GM18909 (cell line): ENCODE measurements around the gene GAS7.

Experiments
- ATAC-seq: cut with Tn5 transposase; IDR thresholded peaks from one replicate; pipeline ENCODE4 v1.9.1; 2021; ENCODE audit warnings: mild to moderate bottlenecking; ENCODE audit not compliant: unreplicated experiment, poor library complexity

GAS7 gene

GRCh38 chr17:9959377-9959981 lies 238.9 kb downstream of the GAS7 start:
- ATAC-seq: no peak

DNA sequence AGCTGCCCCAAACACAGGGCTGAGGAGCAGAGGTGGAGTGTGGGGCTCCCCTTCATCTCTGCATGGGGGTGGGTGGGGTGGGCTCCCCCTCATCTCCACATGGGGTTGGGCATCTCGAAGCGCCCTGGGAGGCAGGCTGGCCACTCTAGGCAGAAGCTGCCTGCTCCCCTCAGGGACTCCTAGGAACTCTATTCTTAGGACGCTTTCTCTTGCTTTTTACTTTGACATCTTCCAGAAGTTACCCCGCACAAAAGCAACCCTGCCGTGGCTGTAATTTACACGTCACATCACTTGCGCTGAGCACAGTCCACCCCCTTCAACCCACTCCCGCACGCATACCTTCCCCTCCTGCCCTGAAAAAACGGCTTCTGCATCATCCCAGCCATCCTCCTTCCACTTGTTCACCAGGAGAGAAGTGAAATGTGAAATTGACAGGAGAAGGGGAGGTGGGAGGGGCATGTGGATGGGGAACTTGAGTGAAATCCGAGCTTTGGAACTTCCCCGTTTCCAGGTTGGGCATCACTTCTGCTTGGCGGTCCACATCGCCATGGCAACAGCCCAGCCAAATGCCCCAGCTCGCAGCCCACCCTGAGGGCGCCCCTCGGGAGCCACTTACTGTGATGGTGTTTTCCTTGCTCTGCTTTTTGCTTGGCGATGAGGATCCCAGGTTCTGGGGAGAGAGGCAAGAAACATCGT lies 239.7 kb downstream of the GAS7 start:
- ATAC-seq: no peak

DNA sequence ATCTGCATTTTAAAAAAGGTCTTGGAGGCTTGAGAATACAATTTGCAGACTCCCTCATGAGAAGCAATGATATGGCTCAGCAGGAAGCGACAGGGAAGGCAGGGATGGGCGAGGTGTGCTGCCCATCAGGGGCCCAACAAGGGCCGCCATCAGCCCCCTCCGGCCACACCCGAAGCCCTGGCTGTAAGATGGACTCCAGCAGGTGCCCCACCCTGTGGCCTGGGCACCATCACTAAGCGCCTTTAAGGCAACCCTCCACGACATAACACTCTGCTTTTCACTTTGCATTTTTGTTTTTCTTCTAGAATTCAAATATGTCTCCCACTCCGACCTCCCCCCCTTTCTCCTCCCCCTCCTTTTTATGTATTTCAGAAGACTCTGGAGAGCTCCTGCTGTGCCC lies 241.2 kb downstream of the GAS7 start:
- ATAC-seq: no peak

GRCh38 chr17:9956474-9957131 lies 241.8 kb downstream of the GAS7 start:
- ATAC-seq: no peak

GRCh38 chr17:9953492-9953891 lies 244.9 kb downstream of the GAS7 start:
- no peak for ATAC-seq

DNA sequence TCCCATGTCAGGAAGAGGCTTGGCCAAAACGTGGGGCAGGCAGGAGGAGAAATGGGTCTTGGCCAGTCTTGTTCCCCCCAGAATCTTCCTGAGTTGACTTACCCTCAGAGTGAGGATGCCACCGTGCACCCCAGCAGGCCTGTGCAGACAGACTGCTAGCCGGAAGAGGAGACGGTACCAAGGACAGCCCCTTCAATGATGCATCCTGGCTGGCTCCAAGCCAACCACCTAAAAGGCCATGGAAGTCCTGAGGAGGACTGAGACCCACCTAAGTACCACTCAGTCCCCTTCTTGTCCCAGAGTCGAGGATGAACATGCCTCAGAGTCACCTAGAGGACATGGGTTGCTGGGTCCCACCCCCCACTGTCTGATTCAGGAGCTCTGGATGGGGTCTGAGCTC lies 246.6 kb downstream of the GAS7 start:
- ATAC-seq: no peak

DNA sequence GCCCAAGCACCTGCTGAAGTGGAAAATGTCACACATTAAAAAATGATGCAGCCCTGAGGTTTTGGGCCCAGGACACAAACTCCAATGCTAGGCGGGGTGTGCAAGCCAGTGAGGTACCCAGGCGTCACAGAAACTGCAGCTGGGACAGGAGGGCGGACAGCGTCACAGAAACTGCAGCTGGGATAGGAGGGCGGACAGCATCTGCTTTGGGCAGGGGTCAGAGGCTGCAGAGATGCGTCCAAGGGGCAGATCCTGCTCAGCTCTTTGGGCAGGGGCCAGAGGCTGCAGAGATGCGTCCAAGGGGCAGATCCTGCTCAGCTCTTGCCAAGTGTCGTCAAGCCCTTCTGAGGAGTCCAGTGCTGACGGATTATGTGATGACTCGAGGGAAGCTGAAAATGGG lies 249.5 kb downstream of the GAS7 start:
- ATAC-seq: no peak

DNA sequence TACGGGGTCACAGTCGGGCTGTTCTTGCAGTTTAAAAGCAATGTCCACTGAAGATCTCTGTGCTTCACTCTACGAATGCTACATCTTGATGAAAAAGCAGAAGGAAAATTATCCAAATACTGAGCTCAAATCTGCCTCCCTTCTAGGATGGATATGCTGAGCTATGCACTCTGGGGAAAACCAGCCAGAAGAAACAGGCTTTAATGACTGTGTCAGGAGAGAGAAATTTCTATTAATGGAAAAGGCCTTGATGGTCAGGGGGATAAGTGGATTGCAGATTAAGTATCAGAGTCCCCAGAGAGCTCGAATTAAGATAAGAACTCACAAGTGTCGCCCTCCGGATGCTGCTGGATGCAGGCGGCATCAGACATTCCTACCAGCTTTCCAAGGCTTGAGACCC lies 253.7 kb downstream of the GAS7 start:
- ATAC-seq: no peak

DNA sequence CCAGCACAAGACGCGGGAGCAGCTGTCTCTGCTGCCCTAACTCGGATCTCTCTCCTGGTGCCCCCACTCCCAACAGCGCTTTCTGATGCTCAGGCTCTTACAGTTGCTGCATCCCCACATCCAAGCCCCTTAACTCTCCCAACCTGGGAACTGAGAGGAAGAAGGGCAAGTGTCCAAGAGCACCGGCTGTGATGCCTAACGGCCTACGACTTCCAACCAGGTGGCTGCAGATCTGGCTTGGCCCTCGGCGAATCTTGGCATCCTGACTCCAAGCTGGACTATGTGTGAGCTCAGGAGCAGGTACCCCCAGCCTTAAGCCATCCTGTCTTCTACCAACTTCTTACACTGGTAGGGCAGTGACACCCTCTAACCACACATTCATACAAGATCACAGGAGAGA lies 255.1 kb downstream of the GAS7 start:
- no peak for ATAC-seq

- ATAC-seq: no peak
Measured at GRCh38 chr17:9942885-9943284, 255.5 kb downstream of the GAS7 start.

DNA sequence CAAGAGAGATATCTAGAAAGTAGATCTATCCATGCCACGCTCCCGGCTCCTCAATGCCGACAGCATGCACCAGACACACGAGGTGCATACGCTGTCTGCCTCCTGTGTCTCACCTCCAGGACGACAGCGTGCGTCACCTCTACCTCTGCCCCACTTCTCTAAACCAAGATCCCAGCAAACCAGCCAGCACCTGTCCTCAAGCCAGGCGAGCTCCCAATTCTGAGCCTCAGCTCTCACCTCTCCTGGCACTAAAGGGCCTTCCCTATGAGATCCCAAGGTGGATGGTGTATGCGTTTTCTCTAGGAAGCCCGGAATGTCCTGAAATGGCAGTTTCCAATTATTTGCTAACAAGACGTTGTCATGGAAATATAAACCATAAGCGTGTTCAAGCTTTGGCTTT lies 257.1 kb downstream of the GAS7 start:
- ATAC-seq: no peak

DNA sequence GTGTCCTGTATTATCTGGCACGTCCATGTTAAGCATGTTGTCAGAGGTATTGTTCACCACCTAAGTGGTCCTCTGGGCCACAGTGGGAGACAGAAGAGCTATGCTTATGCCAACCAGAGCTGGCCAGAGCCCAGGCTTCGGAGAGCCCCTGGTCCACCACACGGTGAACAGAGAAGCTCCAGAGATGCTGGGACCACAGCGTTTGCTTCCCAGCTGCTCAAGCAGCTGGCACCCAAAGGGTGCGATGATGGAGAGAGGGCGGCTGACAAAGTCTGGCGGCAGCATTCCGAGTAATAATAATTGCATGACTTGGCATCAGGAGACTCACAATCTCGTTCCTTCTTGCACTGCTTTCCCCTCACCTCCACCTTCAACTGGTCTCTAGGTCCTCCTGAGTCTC lies 257.6 kb downstream of the GAS7 start:
- ATAC-seq: no peak

DNA sequence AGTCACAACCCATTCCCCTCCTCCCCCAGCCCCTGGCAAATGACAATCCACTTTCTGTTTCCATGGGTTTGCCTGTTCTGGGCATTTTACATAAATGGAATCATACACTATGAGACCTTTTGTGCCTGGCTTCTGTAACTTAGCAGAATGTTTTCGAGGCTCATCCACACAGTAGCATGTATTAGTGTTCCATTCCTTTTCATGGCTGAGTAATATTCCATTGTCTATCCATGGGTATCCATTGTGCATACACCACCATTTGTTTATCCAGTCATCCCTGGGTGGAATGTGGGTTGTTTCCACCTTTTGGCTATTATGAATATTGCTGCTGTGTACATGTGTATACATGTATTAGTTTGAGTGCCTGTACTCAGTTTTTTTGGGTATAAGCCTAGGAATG lies 259.6 kb downstream of the GAS7 start:
- no peak for ATAC-seq

GRCh38 chr17:9937901-9938300 lies 260.5 kb downstream of the GAS7 start:
- no peak for ATAC-seq

- no peak for ATAC-seq
Measured at GRCh38 chr17:9937241-9937761, 261.1 kb downstream of the GAS7 start.

DNA sequence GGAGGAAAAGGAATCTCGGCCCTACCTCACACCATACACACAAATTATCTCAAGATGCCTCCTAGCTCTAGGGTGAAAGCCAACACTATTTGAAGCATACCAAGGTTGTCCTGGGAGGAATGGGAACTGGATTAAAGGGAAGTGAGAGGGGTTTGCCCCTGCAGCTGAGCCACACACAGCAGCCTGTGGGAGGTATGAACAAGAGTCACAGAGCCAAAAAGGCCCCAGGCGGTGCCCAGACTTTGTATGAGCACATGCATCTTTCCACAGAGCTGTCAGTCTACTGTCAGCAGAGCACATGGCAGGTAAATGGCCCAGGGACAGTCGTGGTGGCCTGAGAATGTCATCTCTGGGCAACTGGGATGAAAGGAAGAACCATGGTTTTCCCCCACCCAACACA lies 262.3 kb downstream of the GAS7 start:
- ATAC-seq: no peak

DNA sequence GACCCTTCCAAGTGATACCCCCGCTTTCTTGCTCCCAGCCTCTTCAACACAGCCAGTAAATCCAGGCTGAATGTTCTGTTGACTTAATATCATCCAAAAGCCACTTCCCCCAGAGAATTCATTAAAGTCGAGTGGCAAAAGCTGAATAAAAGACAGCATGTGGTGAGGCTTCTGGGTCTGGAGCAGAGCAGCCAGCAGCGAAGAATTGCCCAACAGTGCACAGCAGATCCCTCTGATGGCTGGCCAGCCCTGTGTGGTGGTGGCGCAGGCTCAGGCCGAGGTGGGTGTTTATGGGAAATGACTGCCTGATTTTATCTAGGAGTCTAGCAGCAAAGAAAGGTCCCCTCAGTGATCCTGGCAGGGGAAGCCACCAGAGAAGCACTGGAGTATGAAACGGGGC lies 263.0 kb downstream of the GAS7 start:
- ATAC-seq: no peak

- no peak for ATAC-seq
Measured at GRCh38 chr17:9934331-9934730, 264.1 kb downstream of the GAS7 start.

DNA sequence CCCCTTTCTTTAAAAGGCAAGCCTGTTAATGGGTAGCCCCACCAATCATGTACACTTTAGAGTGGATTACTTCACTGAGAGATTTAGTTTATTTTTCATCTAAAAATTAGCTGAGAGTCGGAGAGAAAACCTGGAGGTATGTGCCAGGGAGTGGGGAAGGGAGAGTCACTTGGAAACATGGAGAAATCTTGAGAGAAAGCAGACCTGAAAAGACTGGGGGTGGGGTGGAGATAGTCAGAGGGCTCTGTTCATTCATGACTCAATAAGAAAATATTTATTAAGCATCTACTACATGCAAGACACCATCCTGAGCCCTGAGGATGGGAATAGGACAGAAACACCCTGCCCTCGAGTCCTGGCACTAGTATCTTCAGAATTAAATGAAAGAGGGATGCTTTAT lies 265.9 kb downstream of the GAS7 start:
- ATAC-seq: no peak

DNA sequence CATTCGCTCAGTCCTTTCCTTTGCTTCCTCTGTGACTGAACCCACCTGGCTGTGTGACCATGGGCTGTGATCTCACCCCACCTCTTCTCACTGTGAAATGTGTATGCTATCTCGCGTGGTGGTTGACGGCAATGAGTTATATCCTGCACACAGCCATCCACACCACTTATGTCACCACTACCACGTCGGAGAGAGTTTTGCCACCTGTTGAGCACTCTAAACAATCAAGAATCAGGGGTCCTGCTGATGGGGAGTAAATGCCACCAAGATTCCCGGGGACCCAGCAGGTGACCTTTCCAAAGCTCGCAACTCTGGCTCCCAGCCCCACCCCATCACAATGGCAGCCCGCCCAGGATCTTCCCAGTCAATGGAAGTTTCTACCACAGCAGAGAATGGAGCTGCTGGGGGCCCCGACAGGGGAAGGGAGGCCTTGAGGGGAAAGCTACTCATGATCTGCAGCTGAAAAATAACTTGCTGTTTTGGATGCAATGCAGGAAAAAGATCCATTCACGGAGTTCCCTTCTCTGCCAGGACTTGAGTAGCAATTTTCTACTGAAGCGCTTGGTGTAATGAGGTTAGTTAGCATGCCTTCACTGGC lies 267.2 kb downstream of the GAS7 start:
- ATAC-seq: no peak

DNA sequence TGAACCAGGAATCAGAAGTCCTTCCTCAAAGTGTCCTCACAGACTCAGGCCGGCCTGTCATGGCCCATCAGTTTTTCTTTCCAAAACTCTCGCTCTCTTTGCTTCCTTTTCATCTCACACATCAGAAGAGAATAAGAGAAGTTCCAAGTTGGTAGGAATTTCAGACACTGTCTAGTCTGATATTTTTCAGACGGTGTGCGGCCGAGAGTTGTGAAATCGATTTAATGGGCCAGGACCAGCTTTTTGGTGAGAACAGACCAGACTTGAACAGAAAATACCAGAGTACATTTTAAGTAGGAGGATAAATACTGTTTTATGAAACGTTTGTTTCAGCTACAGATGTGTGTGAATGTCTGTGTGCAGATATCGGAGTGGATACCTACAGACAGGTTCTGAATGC lies 268.5 kb downstream of the GAS7 start:
- no peak for ATAC-seq
